Vagina (tissue), 2 donors: ENCODE data around the gene MYG1.

Experiments
- CTCF ChIP-seq, 3 experiments: fragments of 450-650 bp in 2 of 3; fragments of 200-600 bp in 1 of 3; sonication (generic) in 1 of 3; IDR thresholded peaks; one replicate each; pipeline ENCODE4 v1.5.1; 2017 to 2019; ENCODE audit warnings: antibody characterized with exemption in 3 of 3, mild to moderate bottlenecking in 2 of 3, moderate library complexity in 2 of 3
- POLR2A ChIP-seq, 2 donors: fragments of 450-650 bp; IDR thresholded peaks; one replicate each; pipeline ENCODE4 v1.6.1; 2017; ENCODE audit warnings: antibody characterized with exemption in 2 of 2, mild to moderate bottlenecking in 2 of 2, moderate library complexity in 2 of 2
- POLR2AphosphoS5 ChIP-seq, 2 donors: sonication (generic); formaldehyde crosslinking; IDR thresholded peaks; one replicate each; pipeline ENCODE4 v1.9.0; 2017; ENCODE audit warnings: antibody characterized with exemption in 2 of 2, mild to moderate bottlenecking in 2 of 2, low read depth in 1 of 2; ENCODE audit not compliant: insufficient read depth in 1 of 2

DNA sequence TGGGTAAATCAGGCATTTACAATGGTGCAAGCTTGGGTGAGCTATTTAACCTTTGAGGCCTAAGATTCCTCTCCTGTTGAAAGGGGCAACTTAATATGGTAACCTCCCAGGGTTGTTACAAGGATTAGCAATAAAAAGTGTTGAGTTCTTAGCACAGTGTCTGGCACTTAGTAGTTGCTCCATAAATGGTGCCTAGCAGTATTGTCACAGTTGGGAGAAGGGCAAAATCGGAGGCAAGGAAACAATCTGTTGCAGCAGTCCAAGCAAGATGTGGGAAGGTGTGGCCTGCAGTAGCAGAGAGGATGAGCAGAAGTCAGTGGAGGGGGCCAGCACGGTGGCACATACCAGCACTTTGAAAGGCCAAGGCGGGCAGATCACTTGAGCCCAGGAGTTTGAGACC, 44.0 kb downstream of the MYG1 start:
- no peak for TF ChIP-seq POLR2A (IDR thresholded peaks at IDR 0.05)
- TF ChIP-seq CTCF (IDR thresholded peaks at IDR 0.05) = no peak
- no peak for TF ChIP-seq POLR2AphosphoS5 (IDR thresholded peaks at IDR 0.05; ENCODE audit: insufficient read depth in 1 of 2, low read depth in 1 of 2)
